K562 (cell line): Measurements from ENCODE around the gene SSBP2. TPM values are rescaled to one million over a fixed set of nuclear protein-coding genes. Genes with fewer than 3 reads are reported as not detected.

ENCODE experiments used
- CBFA2T3 ChIP-seq: fragments of 450-650 bp; IDR thresholded peaks from 2 replicates; pipeline ENCODE4 v1.6.1; 2017
- ESRRB ChIP-seq: fragments of 250-450 bp; sonication (Bioruptor Pico); IDR thresholded peaks from 2 replicates; pipeline ENCODE4 v1.5.0; 2020; ENCODE audit warnings: mild to moderate bottlenecking, moderate library complexity, borderline replicate concordance
- FOXA3 ChIP-seq, 2 experiments: fragments of 450-650 bp in 1 of 2; sonication (generic) in 1 of 2; formaldehyde crosslinking; IDR thresholded peaks in 1 of 2; conservative IDR thresholded peaks in 1 of 2; 2 replicates each; pipeline versions ENCODE4 v1.4.0 to v1.8.0; 2020 to 2022; ENCODE audit warnings: mild to moderate bottlenecking in 2 of 2, missing genetic modification reagents in 1 of 2
- GATAD2B ChIP-seq: fragments of 450-650 bp; IDR thresholded peaks from 2 replicates; pipeline ENCODE4 v1.6.1; 2017; ENCODE audit warnings: mild to moderate bottlenecking, borderline replicate concordance
- GTF2E2 ChIP-seq: fragments of 200-800 bp; sonication (Bioruptor generic); IDR thresholded peaks from 2 replicates; pipeline ENCODE4 v1.6.1; 2016; ENCODE audit warnings: missing genetic modification characterization, missing compliant biosample characterization
- KDM5B ChIP-seq: fragments of 200-600 bp; sonication (generic); IDR thresholded peaks from 2 replicates; pipeline ENCODE4 v1.6.1; 2012; ENCODE audit warnings: low read depth, mild to moderate bottlenecking, moderate library complexity, low read length, control low read depth, inconsistent platforms; ENCODE audit not compliant: insufficient replicate concordance
- NRF1 ChIP-seq, 2 experiments: fragments of 450-650 bp; IDR thresholded peaks in 1 of 2; conservative IDR thresholded peaks in 1 of 2; 2 replicates each; pipeline ENCODE4 v1.6.1; 2014; ENCODE audit warnings: mild to moderate bottlenecking in 2 of 2
- PHF21A ChIP-seq: fragments of 450-650 bp; IDR thresholded peaks from 2 replicates; pipeline ENCODE4 v1.6.1; 2017; ENCODE audit warnings: low read depth, borderline replicate concordance
- RAD21 ChIP-seq, 2 experiments: fragments of 250-450 bp in 1 of 2; fragments of 450-650 bp in 1 of 2; sonication (Bioruptor Pico) in 1 of 2; formaldehyde crosslinking in 1 of 2; IDR thresholded peaks in 1 of 2; conservative IDR thresholded peaks in 1 of 2; 2 replicates each; pipeline versions ENCODE4 v1.4.0 to v1.8.0; 2020 to 2022; ENCODE audit warnings: mild to moderate bottlenecking in 2 of 2, moderate library complexity in 1 of 2
- RFX7 ChIP-seq: fragments of 250-450 bp; sonication (Bioruptor Pico); IDR thresholded peaks from 2 replicates; pipeline ENCODE4 v1.5.1; 2021; ENCODE audit warnings: mild to moderate bottlenecking
- RNF2 ChIP-seq: sonication (generic); IDR thresholded peaks from 2 replicates; pipeline ENCODE4 v1.6.1; 2016
- TAF15 ChIP-seq: fragments of 200-400 bp; formaldehyde crosslinking; IDR thresholded peaks from 2 replicates; pipeline ENCODE4 v1.6.1; 2017; ENCODE audit warnings: mild to moderate bottlenecking, low read depth, low read length, moderate library complexity
- TEAD4 ChIP-seq, 2 experiments: sonication (generic) in 1 of 2; formaldehyde crosslinking in 1 of 2; IDR thresholded peaks; 2 replicates each; pipeline versions ENCODE4 v1.6.1 to v1.8.0; 2012 to 2022; ENCODE audit warnings: borderline replicate concordance in 1 of 2, inconsistent platforms in 1 of 2, low read length in 1 of 2, mild to moderate bottlenecking in 1 of 2, missing genetic modification reagents in 1 of 2
- ZNF121 ChIP-seq: sonication (generic); formaldehyde crosslinking; conservative IDR thresholded peaks from 2 replicates; pipeline ENCODE4 v1.8.0; 2022; ENCODE audit warnings: missing genetic modification reagents
- ZNF134 ChIP-seq: fragments of 250-450 bp; sonication (Bioruptor Pico); conservative IDR thresholded peaks from 2 replicates; pipeline ENCODE4 v1.4.0; 2020
- polyA plus RNA-seq, 8 experiments: library from polyadenylated mRNA; depleted of rRNA in 4 of 8; stranded (reverse) in 5 of 8; unstranded in 3 of 8; fragments of >200 nt; fragmentation: Nextera tagmentation in 2 of 8; fragmentation: Illumina TruSeq in 1 of 8; extraction: Ambion mirVana in 2 of 8; extraction: Trizol in 1 of 8; gene quantifications; 2 replicates each; pipeline versions ENCODE4 v1.2.1 to v1.2.3, GENCODE V29; 2011 to 2014; ENCODE audit warnings: inconsistent platforms in 1 of 8, missing spikeins in 1 of 8
- total RNA-seq, 7 experiments: library from RNA; depleted of rRNA in 6 of 7; stranded (reverse); fragments of >200 nt in 6 of 7; fragmentation: Illumina TruSeq in 2 of 7; extraction: Trizol in 2 of 7; gene quantifications; 2 replicates each; pipeline versions ENCODE4 v1.2.1 to v1.2.3, GENCODE V29; 2011 to 2021; ENCODE audit warnings: low replicate concordance in 1 of 7
- TF ChIP-seq, protein P1 (sequence below), 2 experiments: fragments of 450-650 bp in 1 of 2; sonication (generic) in 1 of 2; formaldehyde crosslinking; conservative IDR thresholded peaks; 2 replicates each; pipeline versions ENCODE4 v1.4.0 to v1.8.1; 2020 to 2022; ENCODE audit warnings: mild to moderate bottlenecking in 1 of 2, missing genetic modification reagents in 1 of 2
- TF ChIP-seq, protein P2 (sequence below), 2 experiments: fragments of 450-650 bp in 1 of 2; IDR thresholded peaks; 2 replicates each; pipeline ENCODE4 v1.6.1; 2011 to 2017; ENCODE audit warnings: low read depth in 2 of 2, antibody characterized with exemption in 1 of 2, borderline replicate concordance in 1 of 2, low read length in 1 of 2, mild to moderate bottlenecking in 1 of 2, mixed read lengths in 1 of 2; ENCODE audit not compliant: control insufficient read depth in 1 of 2
- TF ChIP-seq, protein P3 (sequence below): fragments of 250-450 bp; sonication (Bioruptor Pico); IDR thresholded peaks from 2 replicates; pipeline ENCODE4 v1.5.0; 2022; ENCODE audit warnings: mild to moderate bottlenecking
- TF ChIP-seq, protein P4 (sequence below): sonication (generic); formaldehyde crosslinking; IDR thresholded peaks from 2 replicates; pipeline ENCODE4 v1.8.0; 2022; ENCODE audit warnings: mild to moderate bottlenecking, missing genetic modification reagents

The SSBP2 gene
- total and polyA plus RNA-seq, 9 of the 15 experiments (the other 6 are each of a cell fraction or from before 2014, with no cell fraction given): 22.3 to 133 (median 42.1) TPM

DNA sequence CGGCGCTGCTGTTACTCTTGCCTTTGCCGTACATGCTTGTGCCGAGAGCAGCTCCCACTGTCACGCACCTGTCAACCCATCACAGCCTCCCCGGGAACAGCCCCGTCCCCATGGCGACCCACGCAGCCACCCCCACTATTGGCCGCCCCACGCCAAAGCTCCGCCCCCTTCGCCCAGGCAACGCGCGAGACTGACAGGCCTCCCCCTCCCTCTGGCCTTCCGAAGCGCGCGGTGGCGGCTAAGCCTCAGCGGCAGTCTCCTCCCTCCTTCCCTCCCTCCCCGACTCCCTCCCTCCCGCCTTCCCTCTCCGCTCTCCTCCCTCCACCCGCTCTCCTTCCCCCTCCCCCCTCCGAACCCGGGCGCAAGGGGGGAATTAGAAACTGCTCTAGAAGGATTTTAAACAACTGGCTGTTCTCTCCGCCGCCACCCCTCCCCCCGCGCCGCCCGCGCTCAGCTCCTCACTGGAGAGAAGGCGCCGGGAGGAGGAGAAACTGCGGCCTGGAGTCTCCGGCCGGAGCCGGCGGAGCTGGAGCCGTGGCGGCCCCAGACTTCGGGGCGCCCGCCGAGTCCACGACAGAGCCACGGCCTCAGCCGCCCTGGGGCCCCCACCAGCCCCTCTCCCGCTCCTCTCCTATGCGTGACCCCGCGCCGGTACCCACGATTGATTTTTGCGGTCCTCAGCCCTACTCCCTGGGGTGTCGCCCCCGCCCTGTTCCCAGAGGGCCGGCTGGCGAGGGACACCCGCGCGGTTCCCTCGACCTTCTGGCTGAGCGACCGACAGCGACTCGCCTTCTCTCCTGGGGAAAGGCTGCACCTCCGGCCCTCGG, at the start of gene SSBP2 (continued):
- TF ChIP-seq, protein P1, sequence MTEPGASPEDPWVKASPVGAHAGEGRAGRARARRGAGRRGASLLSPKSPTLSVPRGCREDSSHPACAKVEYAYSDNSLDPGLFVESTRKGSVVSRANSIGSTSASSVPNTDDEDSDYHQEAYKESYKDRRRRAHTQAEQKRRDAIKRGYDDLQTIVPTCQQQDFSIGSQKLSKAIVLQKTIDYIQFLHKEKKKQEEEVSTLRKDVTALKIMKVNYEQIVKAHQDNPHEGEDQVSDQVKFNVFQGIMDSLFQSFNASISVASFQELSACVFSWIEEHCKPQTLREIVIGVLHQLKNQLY (CRISPR knock-in tag; conservative IDR thresholded peaks at IDR 0.05): no peak
- no peak for TF ChIP-seq RFX7 (CRISPR knock-in tag)
- TF ChIP-seq, protein P2, sequence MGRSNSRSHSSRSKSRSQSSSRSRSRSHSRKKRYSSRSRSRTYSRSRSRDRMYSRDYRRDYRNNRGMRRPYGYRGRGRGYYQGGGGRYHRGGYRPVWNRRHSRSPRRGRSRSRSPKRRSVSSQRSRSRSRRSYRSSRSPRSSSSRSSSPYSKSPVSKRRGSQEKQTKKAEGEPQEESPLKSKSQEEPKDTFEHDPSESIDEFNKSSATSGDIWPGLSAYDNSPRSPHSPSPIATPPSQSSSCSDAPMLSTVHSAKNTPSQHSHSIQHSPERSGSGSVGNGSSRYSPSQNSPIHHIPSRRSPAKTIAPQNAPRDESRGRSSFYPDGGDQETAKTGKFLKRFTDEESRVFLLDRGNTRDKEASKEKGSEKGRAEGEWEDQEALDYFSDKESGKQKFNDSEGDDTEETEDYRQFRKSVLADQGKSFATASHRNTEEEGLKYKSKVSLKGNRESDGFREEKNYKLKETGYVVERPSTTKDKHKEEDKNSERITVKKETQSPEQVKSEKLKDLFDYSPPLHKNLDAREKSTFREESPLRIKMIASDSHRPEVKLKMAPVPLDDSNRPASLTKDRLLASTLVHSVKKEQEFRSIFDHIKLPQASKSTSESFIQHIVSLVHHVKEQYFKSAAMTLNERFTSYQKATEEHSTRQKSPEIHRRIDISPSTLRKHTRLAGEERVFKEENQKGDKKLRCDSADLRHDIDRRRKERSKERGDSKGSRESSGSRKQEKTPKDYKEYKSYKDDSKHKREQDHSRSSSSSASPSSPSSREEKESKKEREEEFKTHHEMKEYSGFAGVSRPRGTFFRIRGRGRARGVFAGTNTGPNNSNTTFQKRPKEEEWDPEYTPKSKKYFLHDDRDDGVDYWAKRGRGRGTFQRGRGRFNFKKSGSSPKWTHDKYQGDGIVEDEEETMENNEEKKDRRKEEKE (IDR thresholded peaks at IDR 0.05; ENCODE audit: borderline replicate concordance in 1 of 2, control insufficient read depth in 1 of 2, low read depth in 2 of 2, low read length in 1 of 2): peak in 1 of 2 experiments; percentile 80; a peak in 2 of 4 replicates
- no peak for TF ChIP-seq FOXA3 (CRISPR knock-in tag; conservative IDR thresholded peaks at IDR 0.05 in 1 of 2, IDR thresholded peaks at IDR 0.05 in 1 of 2)
- TF ChIP-seq GTF2E2: peak; percentile 94
- TF ChIP-seq, protein P3, sequence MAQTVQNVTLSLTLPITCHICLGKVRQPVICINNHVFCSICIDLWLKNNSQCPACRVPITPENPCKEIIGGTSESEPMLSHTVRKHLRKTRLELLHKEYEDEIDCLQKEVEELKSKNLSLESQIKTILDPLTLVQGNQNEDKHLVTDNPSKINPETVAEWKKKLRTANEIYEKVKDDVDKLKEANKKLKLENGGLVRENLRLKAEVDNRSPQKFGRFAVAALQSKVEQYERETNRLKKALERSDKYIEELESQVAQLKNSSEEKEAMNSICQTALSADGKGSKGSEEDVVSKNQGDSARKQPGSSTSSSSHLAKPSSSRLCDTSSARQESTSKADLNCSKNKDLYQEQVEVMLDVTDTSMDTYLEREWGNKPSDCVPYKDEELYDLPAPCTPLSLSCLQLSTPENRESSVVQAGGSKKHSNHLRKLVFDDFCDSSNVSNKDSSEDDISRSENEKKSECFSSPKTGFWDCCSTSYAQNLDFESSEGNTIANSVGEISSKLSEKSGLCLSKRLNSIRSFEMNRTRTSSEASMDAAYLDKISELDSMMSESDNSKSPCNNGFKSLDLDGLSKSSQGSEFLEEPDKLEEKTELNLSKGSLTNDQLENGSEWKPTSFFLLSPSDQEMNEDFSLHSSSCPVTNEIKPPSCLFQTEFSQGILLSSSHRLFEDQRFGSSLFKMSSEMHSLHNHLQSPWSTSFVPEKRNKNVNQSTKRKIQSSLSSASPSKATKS: no peak
- peak; percentile 61 to 73 for TF ChIP-seq NRF1 (conservative IDR thresholded peaks at IDR 0.05 in 1 of 2, IDR thresholded peaks at IDR 0.05 in 1 of 2)
- TF ChIP-seq TEAD4 (IDR thresholded peaks at IDR 0.05; ENCODE audit: low read length): peak; percentile 19; the same call in 1 of the 2 replicates
- no peak for TF ChIP-seq TEAD4 (CRISPR knock-in tag; IDR thresholded peaks at IDR 0.05; ENCODE audit: borderline replicate concordance)
- peak; percentile 70 to 75 for TF ChIP-seq RAD21 (CRISPR knock-in tag; conservative IDR thresholded peaks at IDR 0.05 in 1 of 2, IDR thresholded peaks at IDR 0.05 in 1 of 2)
- TF ChIP-seq RNF2: peak; percentile 92
- TF ChIP-seq ZNF121 (CRISPR knock-in tag): no peak
- TF ChIP-seq, protein P4, sequence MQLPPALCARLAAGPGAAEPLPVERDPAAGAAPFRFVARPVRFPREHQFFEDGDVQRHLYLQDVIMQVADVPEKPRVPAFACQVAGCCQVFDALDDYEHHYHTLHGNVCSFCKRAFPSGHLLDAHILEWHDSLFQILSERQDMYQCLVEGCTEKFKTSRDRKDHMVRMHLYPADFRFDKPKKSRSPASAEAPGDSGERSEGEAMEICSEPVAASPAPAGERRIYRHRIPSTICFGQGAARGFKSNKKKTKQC: no peak
- TF ChIP-seq KDM5B: peak; percentile 54
- TF ChIP-seq CBFA2T3: peak; percentile 40; the same call in 1 of the 2 replicates
- peak; percentile 91; the same call in 1 of the 2 replicates for TF ChIP-seq PHF21A
- TF ChIP-seq ZNF134 (CRISPR knock-in tag): no peak
- no peak for TF ChIP-seq TAF15
- peak; percentile 85 for TF ChIP-seq GATAD2B
- no peak for TF ChIP-seq ESRRB (CRISPR knock-in tag)
